Endothelial cell of umbilical vein (primary cell): ENCODE data around the gene NBEAL1. TPM values are rescaled to one million over a fixed set of nuclear protein-coding genes. Genes with fewer than 3 reads are reported as not detected.

Experiments used
- BruUV-seq: library from RNA; stranded (reverse); fragments of 400-500 nt; replicated peaks from 2 replicates; lab custom pipeline; 2021; lab: Mats Ljungman, UMichigan
- CTCF ChIA-PET: fragments of 300-600, 350-600 bp; sonication (Branson Sonifier 250); formaldehyde crosslinking; loops from one replicate; lab custom pipeline; 2021; ENCODE audit warnings: antibody characterized with exemption, inconsistent platforms; lab: Charles Lee
- POLR2A ChIA-PET: fragments of 300-600, 350-600 bp; sonication (Branson Sonifier 250); formaldehyde crosslinking; loops from one replicate; lab custom pipeline; 2021; ENCODE audit warnings: antibody characterized with exemption, inconsistent platforms; lab: Charles Lee
- DNase-seq: peaks from one replicate; pipeline ENCODE4 v3.0.0-alpha.2; 2011; ENCODE audit warnings: low read depth, low spot score
- FAIRE-seq: peaks from 2 replicates; lab custom pipeline; 2011; peaks lifted over from hg19 to GRCh38; lab: Jason Lieb, UNC
- H2AFZ ChIP-seq: 2 replicates; pipeline ENCODE4 v1.6.0; 2012; ENCODE audit warnings: low read depth, low read length, control low read depth, inconsistent platforms
- H3K27ac ChIP-seq: 2 replicates; pipeline ENCODE4 v1.5.1; 2011; ENCODE audit warnings: low read depth, mild to moderate bottlenecking, control low read depth, low read length, moderate library complexity; ENCODE audit not compliant: insufficient read depth
- H3K27me3 ChIP-seq, 2 experiments: 2 replicates each; pipeline versions ENCODE4 v1.6.0 to v1.6.1; 2011; ENCODE audit warnings: low read length in 2 of 2, mixed read lengths in 1 of 2; ENCODE audit not compliant: control insufficient read depth in 2 of 2, insufficient read depth in 2 of 2
- H3K36me3 ChIP-seq, 2 experiments: 2 replicates in 1 of 2; 3 replicates in 1 of 2; pipeline ENCODE4 v1.5.1; 2011; ENCODE audit warnings: low read length in 2 of 2, mild to moderate bottlenecking in 1 of 2, moderate library complexity in 1 of 2; ENCODE audit not compliant: control insufficient read depth in 2 of 2, insufficient read depth in 2 of 2; ENCODE audit errors: extremely low read depth in 1 of 2
- H3K4me1 ChIP-seq: 3 replicates; pipeline ENCODE4 v1.5.1; 2011; ENCODE audit warnings: mild to moderate bottlenecking, low read length; ENCODE audit not compliant: control insufficient read depth, insufficient read depth; ENCODE audit errors: extremely low read depth
- H3K4me2 ChIP-seq: 2 replicates; pipeline ENCODE4 v1.6.1; 2011; ENCODE audit warnings: low read length, control low read depth, mixed read lengths; ENCODE audit not compliant: insufficient read depth
- H3K4me3 ChIP-seq, 3 experiments: fragments of 200-600 bp in 1 of 3; sonication (generic), shearing (Covaris generic) in 1 of 3; replicated peaks in 1 of 3; 2 replicates each; pipeline ENCODE4 v1.5.1; 2011 to 2016; ENCODE audit warnings: control low read depth in 3 of 3, low read length in 3 of 3, mild to moderate bottlenecking in 2 of 3, inconsistent platforms in 1 of 3, low read depth in 1 of 3, moderate library complexity in 1 of 3; ENCODE audit not compliant: insufficient read depth in 1 of 3
- H3K79me2 ChIP-seq: 2 replicates; pipeline ENCODE4 v1.6.0; 2012; ENCODE audit warnings: low read length, inconsistent platforms; ENCODE audit not compliant: control insufficient read depth, insufficient read depth
- H3K9ac ChIP-seq: replicated peaks from 2 replicates; pipeline ENCODE3; 2011; ENCODE audit warnings: low read length, control low read depth; ENCODE audit not compliant: insufficient read depth; ENCODE audit errors: extremely low read depth
- H3K9me1 ChIP-seq: replicated peaks from 3 replicates; pipeline ENCODE4 v1.6.0; 2011; ENCODE audit warnings: mild to moderate bottlenecking, low read length; ENCODE audit not compliant: control insufficient read depth, insufficient read depth; ENCODE audit errors: extremely low read depth
- H3K9me3 ChIP-seq: replicated peaks from 2 replicates; pipeline ENCODE4 v1.5.1; 2012; ENCODE audit warnings: low read length, inconsistent platforms; ENCODE audit not compliant: control insufficient read depth, insufficient read depth
- H4K20me1 ChIP-seq: replicated peaks from 2 replicates; pipeline ENCODE3; 2011; ENCODE audit warnings: mild to moderate bottlenecking, low read length; ENCODE audit not compliant: control insufficient read depth, insufficient read depth; ENCODE audit errors: extremely low read depth
- CTCF ChIP-seq, 2 donors: IDR thresholded peaks; 1 replicate in 1 of 2; 2 replicates in 1 of 2; pipeline ENCODE4 v1.5.1; 2011; ENCODE audit warnings: low read length in 2 of 2, mild to moderate bottlenecking in 2 of 2, moderate library complexity in 2 of 2, control low read depth in 1 of 2, inconsistent platforms in 1 of 2, low read depth in 1 of 2; ENCODE audit not compliant: insufficient read depth in 1 of 2; ENCODE audit errors: extremely low read depth in 1 of 2
- EZH2 ChIP-seq: IDR thresholded peaks from 2 replicates; pipeline ENCODE4 v1.6.1; 2012; ENCODE audit warnings: borderline replicate concordance, low read depth, mild to moderate bottlenecking, moderate library complexity, low read length, inconsistent platforms; ENCODE audit not compliant: severe bottlenecking
- FOS ChIP-seq: IDR thresholded peaks from 2 replicates; pipeline ENCODE4 v1.6.1; 2011; ENCODE audit warnings: mild to moderate bottlenecking, low read length, moderate library complexity, borderline replicate concordance; ENCODE audit not compliant: insufficient read depth
- GATA2 ChIP-seq: IDR thresholded peaks from 2 replicates; pipeline ENCODE4 v1.7.0; 2011; ENCODE audit warnings: low read depth, mild to moderate bottlenecking, moderate library complexity, mixed read lengths, low read length; ENCODE audit not compliant: insufficient read length, insufficient read depth
- JUN ChIP-seq: IDR thresholded peaks from 2 replicates; pipeline ENCODE4 v1.6.1; 2011; ENCODE audit warnings: borderline replicate concordance, low read depth; ENCODE audit not compliant: insufficient read length, insufficient read depth
- MAX ChIP-seq: IDR thresholded peaks from 2 replicates; pipeline ENCODE4 v1.6.1; 2011; ENCODE audit not compliant: insufficient read depth, insufficient read length
- MYC ChIP-seq: IDR thresholded peaks from one replicate; pipeline ENCODE4 v1.6.1; 2011; ENCODE audit warnings: mild to moderate bottlenecking, low read depth, low read length
- POLR2A ChIP-seq: IDR thresholded peaks from 2 replicates; pipeline ENCODE4 v1.6.1; 2012; ENCODE audit warnings: low read depth, mild to moderate bottlenecking, control low read depth, low read length
- POLR2AphosphoS5 ChIP-seq: IDR thresholded peaks from 2 replicates; pipeline ENCODE4 v1.6.1; 2012; ENCODE audit warnings: low read depth, mild to moderate bottlenecking, control low read depth, low read length, moderate library complexity; ENCODE audit not compliant: insufficient read depth
- dilution Hi-C: fragments of 300-500 bp; cut with MboI; formaldehyde crosslinking; loops from one replicate; pipeline ENCODE4 v1.15.0; 2019; ENCODE audit warnings: low sequenced_read_pairs; ENCODE audit not compliant: extremely low pct_ligation_motif_present
- intact Hi-C: fragments of 100-400 bp; cut with micrococcal nuclease; formaldehyde crosslinking; loops from one replicate; pipeline ENCODE4 v1.10.0; 2022
- polyA plus RNA-seq, 4 experiments: library from polyadenylated mRNA; depleted of rRNA in 3 of 4; stranded (reverse) in 3 of 4; unstranded in 1 of 4; fragments of >200 nt; gene quantifications; 2 replicates each; pipeline versions ENCODE4 v1.2.1 to v1.2.3, GENCODE V29; 2011 to 2012; ENCODE audit warnings: missing spikeins in 1 of 4
- total RNA-seq: library from RNA; stranded (reverse); gene quantifications from 2 replicates; pipeline ENCODE4 v1.2.3, GENCODE V29; 2021

NBEAL1 gene
- total and polyA plus RNA-seq, 2 donors (not counting 3 experiments of a cell fraction or from before 2014, with no cell fraction given) = 2.1 to 23.3 TPM

GRCh38 chr2:203045867-203046266 lies 31.2 kb downstream of the NBEAL1 start:
- no peak overlapping the region for H3K4me2 ChIP-seq
- TF ChIP-seq FOS (no peak), POLR2AphosphoS5 (no peak), MYC (no peak), JUN (no peak), MAX (no peak)
- H3K9me3 ChIP-seq = no peaks in the 10 kb centered on the region
- H4K20me1 ChIP-seq = no peaks in the 10 kb centered on the region
- H3K4me1 ChIP-seq = no peaks in the 10 kb centered on the region
- intact Hi-C loops = no loop called here
- dilution Hi-C loops = no loop called here
- FAIRE-seq (no peak), DNase-seq (no peak)
- no peaks in the 10 kb centered on the region for H3K9me1 ChIP-seq
- no peak overlapping the region for H3K9ac ChIP-seq
- H3K27ac ChIP-seq = no peak overlapping the region
- no peak overlapping the region for H3K4me3 ChIP-seq
- H2AFZ ChIP-seq = no peak overlapping the region
- peaks cover 0 to 2% of the 10 kb centered on the region in 2 experiments for H3K36me3 ChIP-seq
- H3K27me3 ChIP-seq = no peaks in the 10 kb centered on the region
- H3K79me2 ChIP-seq = no peaks in the 10 kb centered on the region
- no TSS peak for BruUV-seq
- ChIA-PET POLR2A (no interaction called here), CTCF (interaction anchor here (0.8 to 1.2 kb wide), 3 partner anchors 14 to 486 kb away, joined by 3 read pairs; no protein-coding TSS in a partner anchor)

DNA sequence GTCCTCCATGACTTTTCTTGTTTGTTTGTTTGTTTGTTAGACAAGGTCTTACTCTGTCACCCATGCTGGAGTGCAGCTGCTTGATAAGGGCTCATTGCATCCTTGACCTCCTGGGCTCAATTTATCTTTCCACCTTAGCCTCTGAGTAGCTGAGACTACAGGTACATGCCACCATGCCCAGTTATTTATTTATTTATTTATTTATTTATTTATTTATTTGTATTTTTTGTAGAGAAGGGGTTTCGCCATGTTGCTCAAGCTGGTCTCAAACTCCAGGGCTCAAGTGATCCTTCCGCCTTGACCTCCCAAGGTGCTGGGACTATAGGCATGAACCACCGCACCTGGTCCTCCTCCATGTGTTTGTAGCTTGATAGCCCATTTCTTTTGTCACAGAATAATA lies 37.9 kb downstream of the NBEAL1 start:
- no peak overlapping the region for H3K4me3 ChIP-seq
- no TSS peak for BruUV-seq
- FAIRE-seq = no peak
- no peaks in the 10 kb centered on the region for H3K36me3 ChIP-seq
- no peak overlapping the region for H3K27ac ChIP-seq
- no peaks in the 10 kb centered on the region for H3K27me3 ChIP-seq
- no peaks in the 10 kb centered on the region for H4K20me1 ChIP-seq
- CTCF ChIA-PET = interaction anchor here (1.4 to 1.6 kb wide), 2 partner anchors 11 to 31 kb away, joined by 3 to 4 read pairs; no protein-coding TSS in a partner anchor
- DNase-seq = no peak
- TF ChIP-seq MAX (no peak), JUN (no peak), POLR2A (no peak), MYC (no peak), FOS (no peak), GATA2 (no peak), POLR2AphosphoS5 (no peak), EZH2 (no peak), CTCF (IDR thresholded peaks at IDR 0.05; ENCODE audit: extremely low read depth in 1 of 2, insufficient read depth in 1 of 2, low read depth in 1 of 2, low read length in 2 of 2) (no peak)
- H3K79me2 ChIP-seq = no peaks in the 10 kb centered on the region
- intact Hi-C loops (no loop called here), dilution Hi-C loops (no loop called here)
- H3K4me1 ChIP-seq = no peaks in the 10 kb centered on the region
- POLR2A ChIA-PET = no interaction called here
- H2AFZ ChIP-seq = no peak overlapping the region
- no peak overlapping the region for H3K9ac ChIP-seq
- no peak overlapping the region for H3K4me2 ChIP-seq
- H3K9me1 ChIP-seq = no peaks in the 10 kb centered on the region
- H3K9me3 ChIP-seq = no peaks in the 10 kb centered on the region
